Activated CD4-positive, alpha-beta T cell treated with anti-CD3 and anti-CD28 coated beads, Interleukin-2, Interleukin-6, amounts not matched to agents 100 ng/mL and 50 ng/mL, durations not matched to agents 16 hours and 8 hours (primary cell): Measurements from ENCODE around the gene RAMP3.

Experiments
- DNase-seq: peaks from one replicate; pipeline ENCODE4 v3.0.0-alpha.2; 2020

RAMP3 gene

DNA sequence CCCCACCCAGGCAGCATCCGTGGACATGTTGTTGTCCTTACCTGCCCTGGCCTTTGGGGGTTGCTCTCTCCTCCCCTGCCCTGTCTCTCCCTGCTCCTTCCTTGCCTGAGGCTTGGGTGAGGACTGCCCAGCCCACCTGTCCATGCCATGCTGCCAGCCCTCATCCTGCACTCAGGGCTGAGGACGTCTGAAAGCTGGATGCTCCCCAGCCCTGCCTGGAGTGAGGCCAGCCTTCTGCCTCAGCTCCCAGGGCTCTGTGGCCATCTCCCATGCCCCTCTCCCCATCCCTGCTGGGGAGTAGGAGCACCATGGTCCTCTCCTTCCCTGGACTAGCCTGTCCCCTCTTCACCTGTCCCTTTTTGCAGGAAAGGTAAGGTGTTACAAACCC, 68.4 kb downstream of the RAMP3 start:
- DNase-seq: no peak

GRCh38 chr7:45229156-45229920, 71.7 kb downstream of the RAMP3 start:
- no peak for DNase-seq

DNA sequence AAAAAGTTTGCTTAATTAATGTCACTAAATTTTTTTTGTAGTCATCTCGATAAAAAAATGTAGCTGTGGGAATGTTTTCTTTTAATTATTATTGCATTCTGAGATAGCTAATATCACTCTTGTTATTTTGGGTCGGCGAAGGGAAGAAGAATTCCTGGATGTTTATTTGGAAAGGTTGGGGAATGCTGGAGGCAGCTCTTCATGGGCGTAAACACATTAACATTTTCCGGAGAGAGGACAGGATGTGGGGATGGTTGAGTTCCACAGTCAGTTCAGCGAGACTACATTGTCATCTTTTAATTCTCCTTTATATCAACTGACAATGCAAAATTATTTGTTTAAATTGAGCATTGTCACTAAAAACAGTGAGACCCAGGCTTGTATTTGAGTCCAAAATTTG, 72.5 kb downstream of the RAMP3 start:
- DNase-seq: no peak

GRCh38 chr7:45230611-45231165, 73.1 kb downstream of the RAMP3 start:
- DNase-seq: no peak

DNA sequence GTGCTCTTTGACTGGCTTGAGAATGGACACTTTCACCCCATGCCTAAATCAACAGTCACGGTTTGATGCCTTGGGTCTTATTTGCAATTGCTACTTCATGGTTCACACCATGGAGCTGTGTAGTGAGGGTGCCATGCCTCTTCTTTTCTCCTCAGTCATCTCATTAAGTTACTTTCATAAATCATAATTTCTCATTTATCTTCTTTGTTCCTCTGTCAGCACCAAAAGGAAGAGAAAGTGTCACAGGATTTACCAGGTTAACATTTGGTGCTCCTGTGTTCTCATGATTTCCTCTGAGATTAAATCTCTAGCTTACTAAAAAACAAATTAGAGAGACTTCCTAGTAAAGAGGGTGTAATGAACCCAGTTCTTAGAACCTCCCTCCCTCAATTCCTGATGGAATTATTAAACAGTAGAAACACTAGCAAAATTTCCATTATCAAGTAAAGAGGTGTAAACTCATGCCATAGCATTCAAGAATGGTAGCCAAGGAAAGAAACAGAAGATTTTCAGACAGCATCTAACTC, 75.7 kb downstream of the RAMP3 start:
- no peak for DNase-seq
